T follicular helper cell (primary cell): ENCODE measurements around the gene MAGI1.

ENCODE experiments used
- DNase-seq: peaks from one replicate; pipeline ENCODE4 v3.0.0-alpha.2; 2020; ENCODE audit warnings: low read depth

MAGI1 gene

GRCh38 chr3:65971293-65972252, 67.1 kb downstream of the MAGI1 start:
- DNase-seq: no peak

GRCh38 chr3:65968996-65969395, 69.7 kb downstream of the MAGI1 start:
- no peak for DNase-seq

GRCh38 chr3:65967451-65967850, 71.3 kb downstream of the MAGI1 start:
- no peak for DNase-seq

GRCh38 chr3:65964838-65965237, 73.9 kb downstream of the MAGI1 start:
- DNase-seq: no peak

GRCh38 chr3:65963787-65964677, 74.7 kb downstream of the MAGI1 start:
- no peak for DNase-seq

- DNase-seq: no peak
Observed at GRCh38 chr3:65961733-65962132, 77.0 kb downstream of the MAGI1 start.

GRCh38 chr3:65961128-65961527, 77.6 kb downstream of the MAGI1 start:
- no peak for DNase-seq

GRCh38 chr3:65960087-65960486, 78.6 kb downstream of the MAGI1 start:
- DNase-seq: no peak

- DNase-seq: no peak
Observed at GRCh38 chr3:65958216-65958615, 80.5 kb downstream of the MAGI1 start.

- DNase-seq: no peak
Observed at GRCh38 chr3:65955792-65956477, 82.8 kb downstream of the MAGI1 start.

- no peak for DNase-seq
Observed at GRCh38 chr3:65953881-65954733, 84.6 kb downstream of the MAGI1 start.

- DNase-seq: no peak
Observed at GRCh38 chr3:65953301-65953812, 85.4 kb downstream of the MAGI1 start.

GRCh38 chr3:65952842-65953241, 85.9 kb downstream of the MAGI1 start:
- no peak for DNase-seq

- DNase-seq: no peak
Observed at GRCh38 chr3:65951836-65952505, 86.7 kb downstream of the MAGI1 start.

GRCh38 chr3:65950340-65951326, 88.1 kb downstream of the MAGI1 start:
- DNase-seq: no peak

- DNase-seq: no peak
Observed at GRCh38 chr3:65948841-65949573, 89.7 kb downstream of the MAGI1 start.

- no peak for DNase-seq
Observed at GRCh38 chr3:65946438-65946837, 92.3 kb downstream of the MAGI1 start.

GRCh38 chr3:65945953-65946352, 92.8 kb downstream of the MAGI1 start:
- DNase-seq: no peak
